HCT116 (cell line): ENCODE results near the gene SPON1. TPM values are rescaled to one million over a fixed set of nuclear protein-coding genes. Genes with fewer than 3 reads are reported as not detected.
A peak's percentile ranks its signal among the peaks of the same experiment; 100 is the strongest.

Source experiments
- ATAC-seq: fragments of 200-7000 bp; cut with Tn5 transposase; 2 replicates; pipeline ENCODE4 v1.9.1; 2020; ENCODE audit warnings: mild to moderate bottlenecking, moderate library complexity
- BruUV-seq: library from RNA; stranded (reverse); fragments of 400-500 nt; replicated peaks from 2 replicates; lab custom pipeline; 2021; lab: Mats Ljungman, UMichigan
- CTCF ChIA-PET: fragments of 300-600 bp; sonication (Branson Sonifier 250); formaldehyde crosslinking; loops from one replicate; lab custom pipeline; 2021; ENCODE audit warnings: antibody characterized with exemption; lab: Charles Lee
- POLR2A ChIA-PET: fragments of 300-600, 350-600 bp; sonication (Branson Sonifier 250); formaldehyde crosslinking; loops from one replicate; lab custom pipeline; 2021; ENCODE audit warnings: antibody characterized with exemption; lab: Charles Lee
- RAD21 ChIA-PET, 2 experiments: fragments of 300-600 bp; sonication (Branson Sonifier 250); formaldehyde crosslinking; loops; one replicate each; lab custom pipeline; 2023; ENCODE audit warnings: low total read pairs in 2 of 2; ENCODE audit not compliant: uncharacterized antibody in 2 of 2, unreplicated experiment in 2 of 2, low non-redundant PET in 1 of 2; lab: Charles Lee
- DNase-seq: peaks from one replicate; pipeline ENCODE4 v3.0.0-alpha.2; 2010; ENCODE audit warnings: low read depth, low spot score
- H2AFZ ChIP-seq: fragments of 200-600 bp; shearing (Covaris generic), sonication (generic); 2 replicates; pipeline ENCODE4 v1.6.1; 2017; ENCODE audit warnings: low read depth, mixed run types, mixed read lengths, antibody characterized with exemption, low read length; ENCODE audit not compliant: poor library complexity, severe bottlenecking
- H3K27ac ChIP-seq: 2 replicates; pipeline ENCODE4 v1.5.1; 2012; ENCODE audit warnings: low read depth, low read length
- H3K27me3 ChIP-seq: fragments of 200-600 bp; sonication (generic); 2 replicates; pipeline ENCODE4 v1.6.1; 2016; ENCODE audit warnings: mixed run types, low read length, mixed read lengths; ENCODE audit not compliant: insufficient read depth
- H3K36me3 ChIP-seq, 2 experiments: fragments of 200-500 bp in 1 of 2; fragments of 200-600 bp in 1 of 2; sonication (Bioruptor generic) in 1 of 2; sonication (generic) in 1 of 2; 2 replicates each; pipeline versions ENCODE4 v1.5.1 to v1.6.1; 2014 to 2016; ENCODE audit warnings: low read length in 2 of 2, inconsistent platforms in 1 of 2, mixed read lengths in 1 of 2, mixed run types in 1 of 2; ENCODE audit not compliant: insufficient read depth in 2 of 2, control insufficient read depth in 1 of 2
- H3K4me1 ChIP-seq, 2 experiments: fragments of 200-600 bp in 1 of 2; sonication (generic) in 1 of 2; 2 replicates each; pipeline versions ENCODE4 v1.5.1 to v1.6.1; 2012 to 2017; ENCODE audit warnings: low read length in 2 of 2, inconsistent platforms in 1 of 2, mild to moderate bottlenecking in 1 of 2, mixed read lengths in 1 of 2, mixed run types in 1 of 2, moderate library complexity in 1 of 2; ENCODE audit not compliant: insufficient read depth in 2 of 2, control insufficient read depth in 1 of 2
- H3K4me2 ChIP-seq: fragments of 200-600 bp; sonication (generic); 2 replicates; pipeline ENCODE4 v1.6.1; 2017; ENCODE audit warnings: mixed run types, low read length, mixed read lengths
- H3K4me3 ChIP-seq, 2 experiments: fragments of 200-600 bp in 1 of 2; sonication (generic) in 1 of 2; replicated peaks in 1 of 2; 2 replicates each; pipeline ENCODE4 v1.5.1; 2011 to 2016; ENCODE audit warnings: low read length in 2 of 2, control low read depth in 1 of 2, low read depth in 1 of 2, mild to moderate bottlenecking in 1 of 2, mixed read lengths in 1 of 2, mixed run types in 1 of 2
- H3K79me2 ChIP-seq: fragments of 200-600 bp; sonication (generic); 2 replicates; pipeline ENCODE4 v1.6.1; 2017; ENCODE audit warnings: mild to moderate bottlenecking, mixed run types, low read length, moderate library complexity, mixed read lengths; ENCODE audit not compliant: insufficient read depth
- H3K9ac ChIP-seq: fragments of 200-600 bp; sonication (generic); 2 replicates; pipeline ENCODE4 v1.6.1; 2016; ENCODE audit warnings: low read length, mixed read lengths
- H3K9me2 ChIP-seq: fragments of 200-600 bp; sonication (generic), shearing (Covaris generic); 2 replicates; pipeline ENCODE4 v1.6.1; 2017; ENCODE audit warnings: mixed run types, mild to moderate bottlenecking, moderate library complexity; ENCODE audit not compliant: insufficient read depth
- H3K9me3 ChIP-seq, 2 experiments: fragments of 200-500 bp in 1 of 2; fragments of 200-600 bp in 1 of 2; sonication (Bioruptor generic) in 1 of 2; sonication (generic) in 1 of 2; 2 replicates each; pipeline ENCODE4 v1.6.1; 2014 to 2017; ENCODE audit warnings: low read length in 2 of 2, mixed read lengths in 2 of 2, inconsistent platforms in 1 of 2, low read depth in 1 of 2, mild to moderate bottlenecking in 1 of 2, mixed run types in 1 of 2, moderate library complexity in 1 of 2; ENCODE audit not compliant: control insufficient read depth in 1 of 2, insufficient read depth in 1 of 2
- H4K20me1 ChIP-seq: fragments of 200-600 bp; sonication (generic), shearing (Covaris generic); 2 replicates; pipeline ENCODE4 v1.6.1; 2017; ENCODE audit warnings: mixed run types, mild to moderate bottlenecking, moderate library complexity; ENCODE audit not compliant: insufficient read depth
- CTCF ChIP-seq, 3 experiments: fragments of 200-600 bp in 1 of 3; sonication (generic) in 1 of 3; IDR thresholded peaks in 2 of 3; conservative IDR thresholded peaks in 1 of 3; 2 replicates each; pipeline ENCODE4 v1.5.1; 2012 to 2017; ENCODE audit warnings: low read depth in 2 of 3, low read length in 2 of 3, antibody characterized with exemption in 1 of 3, borderline replicate concordance in 1 of 3, control low read depth in 1 of 3, mild to moderate bottlenecking in 1 of 3, mixed read lengths in 1 of 3, mixed run types in 1 of 3, moderate library complexity in 1 of 3; ENCODE audit not compliant: insufficient read depth in 1 of 3
- FOSL1 ChIP-seq: IDR thresholded peaks from 2 replicates; pipeline ENCODE4 v1.6.1; 2012; ENCODE audit warnings: low read depth
- RAD21 ChIP-seq: IDR thresholded peaks from 2 replicates; pipeline ENCODE4 v1.6.1; 2012; ENCODE audit warnings: low read depth, mild to moderate bottlenecking
- SP1 ChIP-seq: IDR thresholded peaks from 2 replicates; pipeline ENCODE4 v1.6.1; 2012; ENCODE audit warnings: low read depth
- intact Hi-C: fragments of 100-400 bp; cut with micrococcal nuclease; formaldehyde crosslinking; loops from 2 replicates; pipeline ENCODE4 v1.10.0; 2022
- total RNA-seq: library from RNA; stranded (reverse); gene quantifications from one replicate; pipeline ENCODE4 v1.2.1, GENCODE V29; 2021; ENCODE audit not compliant: unreplicated experiment

SPON1 gene
- total RNA-seq, 1 experiment from 2014 or later = 0.17 TPM

DNA sequence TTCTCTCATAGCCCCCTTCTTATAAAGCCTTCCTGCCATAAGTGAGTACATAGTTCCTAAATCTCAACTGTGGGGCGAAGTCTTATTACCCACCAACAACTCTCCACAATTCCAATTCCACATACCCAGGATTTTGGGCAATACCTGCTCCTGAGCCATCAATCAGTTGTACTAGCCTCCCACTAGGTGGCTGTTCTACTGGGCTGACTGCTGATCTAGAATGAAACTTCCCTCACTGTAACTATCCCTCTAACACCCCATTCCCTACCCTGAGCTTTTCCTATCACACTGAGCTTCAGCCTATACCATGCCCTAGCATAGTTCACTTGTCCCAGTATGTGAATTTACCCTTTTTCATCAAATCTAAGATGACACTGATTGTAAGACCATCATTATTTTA lies 344.0 kb downstream of the SPON1 start:
- H3K9me3 ChIP-seq = no peaks in the 10 kb centered on the region
- no peaks in the 10 kb centered on the region for H3K36me3 ChIP-seq
- ChIA-PET RAD21 (interaction anchor here in 1 of 2 experiments (0.7 kb wide), 1 partner anchor 261 kb away, joined by 4 read pairs; no protein-coding TSS in a partner anchor), CTCF (no interaction called here), POLR2A (no interaction called here)
- H3K4me2 ChIP-seq = no peak overlapping the region
- intact Hi-C loops = no loop called here
- H3K9me2 ChIP-seq = no peaks in the 10 kb centered on the region
- H4K20me1 ChIP-seq = peaks cover 5% of the 10 kb centered on the region; the same call in 1 of the 2 replicates
- no peak overlapping the region for H3K4me3 ChIP-seq
- H2AFZ ChIP-seq = no peak overlapping the region
- peak; percentile 64; the same call in 1 of the 2 replicates for ATAC-seq
- BruUV-seq = no TSS peak
- peaks cover 0 to 5% of the 10 kb centered on the region in 2 experiments; a peak in 1 of 4 replicates for H3K4me1 ChIP-seq
- DNase-seq = no peak
- H3K9ac ChIP-seq = no peak overlapping the region
- H3K79me2 ChIP-seq = peaks cover 79% of the 10 kb centered on the region
- no peak overlapping the region for H3K27ac ChIP-seq
- TF ChIP-seq CTCF (IDR thresholded peaks at IDR 0.05 in 2 of 3, conservative IDR thresholded peaks at IDR 0.05 in 1 of 3; ENCODE audit: borderline replicate concordance in 1 of 3, insufficient read depth in 1 of 3, low read depth in 2 of 3, low read length in 2 of 3) = 0 out of 6 replicates have a peak, but pooled peaks of 2 of the 3 experiments have one; percentile 15 to 16
- no peak for TF ChIP-seq SP1
- no peaks in the 10 kb centered on the region for H3K27me3 ChIP-seq

GRCh38 chr11:14308114-14308896 lies 345.8 kb downstream of the SPON1 start:
- intact Hi-C loops = no loop called here
- H2AFZ ChIP-seq = no peak overlapping the region
- ATAC-seq (peak; percentile 87), DNase-seq (peak; percentile 12)
- H3K4me3 ChIP-seq = no peak overlapping the region
- ChIA-PET RAD21 (no interaction called here), POLR2A (no interaction called here), CTCF (interaction anchor here (0.6 to 2.1 kb wide), 13 partner anchors 8 to 147 kb away, joined by 3 to 16 read pairs (median 4); no protein-coding TSS in a partner anchor)
- no peaks in the 10 kb centered on the region for H3K27me3 ChIP-seq
- no peaks in the 10 kb centered on the region for H3K36me3 ChIP-seq
- peaks cover 0 to 5% of the 10 kb centered on the region in 2 experiments; a peak in 1 of 4 replicates for H3K4me1 ChIP-seq
- no peak overlapping the region for H3K9ac ChIP-seq
- TF ChIP-seq FOSL1 (no peak), RAD21 (peak; percentile 16; the same call in 1 of the 2 replicates), CTCF (IDR thresholded peaks at IDR 0.05 in 2 of 3, conservative IDR thresholded peaks at IDR 0.05 in 1 of 3; ENCODE audit: borderline replicate concordance in 1 of 3, insufficient read depth in 1 of 3, low read depth in 2 of 3, low read length in 2 of 3) (peak; percentile 14 to 65 (median 61); a peak in 4 of 6 replicates)
- peaks cover 5% of the 10 kb centered on the region; the same call in 1 of the 2 replicates for H4K20me1 ChIP-seq
- BruUV-seq = no TSS peak
- no peaks in the 10 kb centered on the region for H3K9me3 ChIP-seq
- H3K27ac ChIP-seq = no peak overlapping the region
- H3K4me2 ChIP-seq = no peak overlapping the region
- no peaks in the 10 kb centered on the region for H3K9me2 ChIP-seq
- peaks cover 80% of the 10 kb centered on the region for H3K79me2 ChIP-seq
